ENCODE results near the gene RAPSN.

GRCh38 chr11:47488674-47489394, 39.9 kb upstream of the RAPSN start:
- TF ChIP-seq CTCF (IDR thresholded peaks at IDR 0.05; ENCODE audit: low read length) (no peak), EZH2 (IDR thresholded peaks at IDR 0.05; ENCODE audit: borderline replicate concordance, low read length) (no peak)

Measured in OCI-LY1 (cell line).